Naive thymus-derived CD4-positive, alpha-beta T cell (primary cell): ENCODE data around the gene KCTD19. TPM values are rescaled to one million over a fixed set of nuclear protein-coding genes. Genes with fewer than 3 reads are reported as not detected.

ENCODE experiments used
- ATAC-seq: fragments of 150-1000 bp; cut with Tn5 transposase; 2 replicates; pipeline ENCODE4 v1.10.0; 2021; ENCODE audit warnings: mild to moderate bottlenecking, moderate library complexity
- CTCF ChIA-PET: fragments of 350-600 bp; sonication (Branson Sonifier 250); formaldehyde crosslinking; loops from one replicate; lab custom pipeline; 2021; ENCODE audit warnings: antibody characterized with exemption; lab: Charles Lee
- POLR2A ChIA-PET: fragments of 350-600 bp; sonication (Branson Sonifier 250); formaldehyde crosslinking; loops from one replicate; lab custom pipeline; 2021; ENCODE audit warnings: antibody characterized with exemption, inconsistent platforms; lab: Charles Lee
- DNase-seq, 9 donors: peaks; one replicate each; pipeline versions ENCODE4 v3.0.0 to v3.0.0-alpha.2; 2020 to 2022; ENCODE audit warnings: mixed read lengths in 1 of 9
- H3K27ac ChIP-seq: one replicate; pipeline ENCODE4 v1.7.0; 2013; ENCODE audit warnings: mild to moderate bottlenecking, low read depth, low read length, moderate library complexity
- H3K27me3 ChIP-seq, 2 donors: one replicate each; pipeline ENCODE4 v1.7.0; 2013; ENCODE audit warnings: low read length in 2 of 2, mild to moderate bottlenecking in 2 of 2, moderate library complexity in 2 of 2; ENCODE audit not compliant: control insufficient read depth in 2 of 2, insufficient read depth in 2 of 2
- H3K36me3 ChIP-seq, 3 experiments: 1 replicate in 2 of 3; 2 replicates in 1 of 3; pipeline ENCODE4 v1.7.0; 2013; ENCODE audit warnings: low read length in 3 of 3, mild to moderate bottlenecking in 3 of 3, moderate library complexity in 1 of 3; ENCODE audit not compliant: insufficient read depth in 3 of 3, control insufficient read depth in 2 of 3
- H3K4me1 ChIP-seq, 2 donors: one replicate each; pipeline ENCODE4 v1.7.0; 2013; ENCODE audit warnings: low read length in 2 of 2, mild to moderate bottlenecking in 2 of 2, moderate library complexity in 1 of 2; ENCODE audit not compliant: control insufficient read depth in 2 of 2, insufficient read depth in 2 of 2
- H3K4me3 ChIP-seq: 2 replicates; pipeline ENCODE4 v1.7.0; 2013; ENCODE audit warnings: mild to moderate bottlenecking, low read length
- H3K9me3 ChIP-seq, 3 experiments: 1 replicate in 2 of 3; 2 replicates in 1 of 3; pipeline ENCODE4 v1.7.0; 2013; ENCODE audit warnings: low read length in 3 of 3; ENCODE audit not compliant: control insufficient read depth in 2 of 3
- H3K27ac Mint-ChIP-seq, 9 donors: one replicate each; pipeline ENCODE4 v1.8.0; 2020 to 2022; ENCODE audit warnings: mixed read lengths in 9 of 9, mild to moderate bottlenecking in 8 of 9, moderate library complexity in 5 of 9, inconsistent platforms in 2 of 9
- H3K27me3 Mint-ChIP-seq, 5 donors: one replicate each; pipeline ENCODE4 v1.8.0; 2021 to 2022; ENCODE audit warnings: mixed read lengths in 5 of 5, mild to moderate bottlenecking in 1 of 5
- H3K36me3 Mint-ChIP-seq, 5 donors: one replicate each; pipeline ENCODE4 v1.8.0; 2020 to 2022; ENCODE audit warnings: mixed read lengths in 5 of 5, mild to moderate bottlenecking in 3 of 5, inconsistent platforms in 1 of 5
- H3K4me1 Mint-ChIP-seq, 7 donors: one replicate each; pipeline ENCODE4 v1.8.0; 2020 to 2022; ENCODE audit warnings: mixed read lengths in 7 of 7, mild to moderate bottlenecking in 3 of 7, inconsistent platforms in 1 of 7
- H3K4me3 Mint-ChIP-seq, 10 donors: one replicate each; pipeline ENCODE4 v1.8.0; 2020 to 2022; ENCODE audit warnings: mild to moderate bottlenecking in 10 of 10, mixed read lengths in 10 of 10, moderate library complexity in 6 of 10, inconsistent platforms in 2 of 10
- H3K9me3 Mint-ChIP-seq, 11 donors: one replicate each; pipeline ENCODE4 v1.8.0; 2020 to 2022; ENCODE audit warnings: mixed read lengths in 11 of 11, mild to moderate bottlenecking in 4 of 11, inconsistent platforms in 1 of 11, moderate library complexity in 1 of 11
- intact Hi-C, 2 donors: fragments of 100-400 bp; cut with micrococcal nuclease; formaldehyde crosslinking; loops; one replicate each; pipeline ENCODE4 v1.15.1; 2023
- polyA plus RNA-seq, 2 donors: library from polyadenylated mRNA; unstranded; fragments of 300-500 nt; fragmentation: Illumina TruSeq; gene quantifications; one replicate each; pipeline ENCODE4 v1.2.3, GENCODE V29; 2021
- total RNA-seq, 6 experiments: library from RNA in 5 of 6; stranded (reverse) in 5 of 6; gene quantifications; 1 replicate in 5 of 6; 2 replicates in 1 of 6; pipeline ENCODE4 v1.2.3 and lab custom pipeline; 2021 to 2026

Gene KCTD19
- total and polyA plus RNA-seq, 7 experiments from 2014 or later: 0.05 to 0.39 TPM; not detected in 5

- Histone ChIP-seq H3K27ac (peak overlapping the region; percentile 57), H3K27me3 (no peaks in the 10 kb centered on the region), H3K4me3 (peak overlapping the region; percentile 68), H3K36me3 (no peaks in the 10 kb centered on the region), H3K9me3 (no peaks in the 10 kb centered on the region), H3K4me1 (peaks cover 31 to 39% of the 10 kb centered on the region in 2 donors)
- ATAC-seq (no peak), DNase-seq (no peak)
- Mint-ChIP-seq H3K4me1 (peaks cover 37 to 50% (median 41%) of the 10 kb centered on the region in 7 donors), H3K27ac (peak overlapping the region; percentile 70 to 92 (median 76)), H3K27me3 (peaks cover 0 to 20% (median 0%) of the 10 kb centered on the region in 5 donors), H3K36me3 (no peaks in the 10 kb centered on the region), H3K9me3 (no peaks in the 10 kb centered on the region), H3K4me3 (peak overlapping the region; percentile 83 to 96 (median 91))
- ChIA-PET POLR2A (interaction anchor here (0.6 to 2.8 kb wide), 5 partner anchors 9 to 90 kb away, joined by 3 to 20 read pairs (median 3); partner anchors contain the start of gene TMEM208), CTCF (interaction anchor here (0.7 to 1.0 kb wide), 3 partner anchors 19 to 24 kb away, joined by 3 to 4 read pairs (median 3); partner anchors contain the start of gene TMEM208)
- intact Hi-C loops: loop anchor here in 1 of 2 donors (2.0 to 10.0 kb wide), 4 partner anchors 234 to 1884 kb away; partner anchors contain the start of genes AGRP, ATP6V0D1, CENPT and CHTF8
These were observed 78.5 kb downstream of the KCTD19 start for GRCh38 chr16:67248073-67248400.

GRCh38 chr16:67247192-67248072, 79.1 kb downstream of the KCTD19 start, which contains the start of gene FHOD1:
Gene FHOD1 (minus strand): TSS chr16:67247481. CDS start chr16:67247410, 71 bp downstream.
- intact Hi-C loops: loop anchor here (1.0 to 10.0 kb wide), 15 partner anchors 20 to 1885 kb away; partner anchors contain the start of genes MATCAP1 (in 2 of the 2), TMEM208 (in 2 of the 2), ACD (in 1 of the 2) and AGRP (in 1 of the 2)
- POLR2A ChIA-PET: interaction anchor here (0.6 to 2.8 kb wide), 5 partner anchors 9 to 87 kb away, joined by 3 to 20 read pairs (median 3); partner anchors contain the start of genes FBXL8, TMEM208 and TRADD
- Mint-ChIP-seq H3K9me3 (no peaks in the 10 kb centered on the region), H3K36me3 (no peaks in the 10 kb centered on the region), H3K4me1 (peaks cover 37 to 50% (median 44%) of the 10 kb centered on the region in 7 donors), H3K27ac (peak within 1 kb of the TSS; percentile 70 to 92 (median 80)), H3K27me3 (peaks cover 0 to 20% (median 0%) of the 10 kb centered on the region in 5 donors), H3K4me3 (peak within 1 kb of the TSS; percentile 83 to 96 (median 91))
- ATAC-seq (peak; percentile 85), DNase-seq (peak; percentile 88 to 100 (median 91))
- CTCF ChIA-PET: interaction anchor here (0.7 to 1.0 kb wide), 4 partner anchors 19 to 273 kb away, joined by 3 to 4 read pairs (median 3); partner anchors contain the start of gene TMEM208
- Histone ChIP-seq H3K27ac (peak within 1 kb of the TSS; percentile 60), H3K27me3 (no peaks in the 10 kb centered on the region), H3K36me3 (no peaks in the 10 kb centered on the region), H3K4me1 (peaks cover 31 to 39% of the 10 kb centered on the region in 2 donors), H3K9me3 (no peaks in the 10 kb centered on the region), H3K4me3 (peak within 1 kb of the TSS; percentile 68)

GRCh38 chr16:67246756-67247191, 79.8 kb downstream of the KCTD19 start:
- Histone ChIP-seq H3K27ac (peak overlapping the region; percentile 60), H3K4me3 (peak overlapping the region; percentile 68), H3K4me1 (peaks cover 31 to 39% of the 10 kb centered on the region in 2 donors), H3K9me3 (no peaks in the 10 kb centered on the region), H3K36me3 (no peaks in the 10 kb centered on the region), H3K27me3 (no peaks in the 10 kb centered on the region)
- no peaks in the 10 kb centered on the region for H3K9me3 Mint-ChIP-seq
- no peaks in the 10 kb centered on the region for H3K36me3 Mint-ChIP-seq
- ATAC-seq: no peak
- intact Hi-C loops: loop anchor here (1.0 to 10.0 kb wide), 14 partner anchors 19 to 1886 kb away; partner anchors contain the start of genes MATCAP1 (in 2 of the 2), TMEM208 (in 2 of the 2), ACD (in 1 of the 2) and AGRP (in 1 of the 2)
- POLR2A ChIA-PET: interaction anchor here (2.1 to 2.8 kb wide), 2 partner anchors 20 to 87 kb away, joined by 6 to 20 read pairs; partner anchors contain the start of genes FBXL8, TMEM208 and TRADD
- peak in 6 of 9 donors; percentile 31 to 54 (median 36) for DNase-seq
- H3K4me3 Mint-ChIP-seq: peak overlapping the region; percentile 83 to 96 (median 91)
- peaks cover 0 to 20% (median 0%) of the 10 kb centered on the region in 5 donors for H3K27me3 Mint-ChIP-seq
- H3K4me1 Mint-ChIP-seq: peaks cover 37 to 53% (median 45%) of the 10 kb centered on the region in 7 donors
- peak overlapping the region; percentile 28 to 92 (median 76) for H3K27ac Mint-ChIP-seq
- CTCF ChIA-PET: interaction anchor here (0.7 kb wide), 1 partner anchor 274 kb away, joined by 3 read pairs; no protein-coding TSS in a partner anchor

GRCh38 chr16:67246081-67246755, 80.3 kb downstream of the KCTD19 start:
- Histone ChIP-seq H3K4me3 (peak overlapping the region; percentile 68), H3K27ac (peak overlapping the region; percentile 60), H3K9me3 (no peaks in the 10 kb centered on the region), H3K4me1 (peaks cover 31 to 39% of the 10 kb centered on the region in 2 donors), H3K27me3 (no peaks in the 10 kb centered on the region), H3K36me3 (no peaks in the 10 kb centered on the region)
- peaks cover 0 to 20% (median 0%) of the 10 kb centered on the region in 5 donors for H3K27me3 Mint-ChIP-seq
- POLR2A ChIA-PET: interaction anchor here (1.4 to 2.8 kb wide), 3 partner anchors 16 to 86 kb away, joined by 4 to 20 read pairs (median 6); partner anchors contain the start of genes FBXL8, TMEM208 and TRADD
- peak overlapping the region in 7 of 9 donors; percentile 66 to 92 (median 80) for H3K27ac Mint-ChIP-seq
- no peaks in the 10 kb centered on the region for H3K36me3 Mint-ChIP-seq
- ATAC-seq (no peak), DNase-seq (peak in 4 of 9 donors; percentile 8 to 64 (median 18))
- no peaks in the 10 kb centered on the region for H3K9me3 Mint-ChIP-seq
- CTCF ChIA-PET: no interaction called here
- intact Hi-C loops: loop anchor here (2.0 to 10.0 kb wide), 5 partner anchors 33 to 1886 kb away; partner anchors contain the start of genes AGRP (in 1 of the 2), ATP6V0D1 (in 1 of the 2), CENPT (in 1 of the 2) and CHTF8 (in 1 of the 2)
- H3K4me3 Mint-ChIP-seq: peak overlapping the region; percentile 83 to 96 (median 91)
- peaks cover 37 to 58% (median 45%) of the 10 kb centered on the region in 7 donors for H3K4me1 Mint-ChIP-seq

GRCh38 chr16:67245674-67246080, 80.9 kb downstream of the KCTD19 start:
- CTCF ChIA-PET: no interaction called here

More at GRCh38 chr16:67245674-67246080, 80.9 kb downstream of the KCTD19 start:
- no peaks in the 10 kb centered on the region for H3K36me3 ChIP-seq
- no peaks in the 10 kb centered on the region for H3K27me3 ChIP-seq
- DNase-seq (no peak), ATAC-seq (no peak)
- H3K4me3 ChIP-seq: no peak overlapping the region
- Mint-ChIP-seq H3K27me3 (peaks cover 0 to 19% (median 0%) of the 10 kb centered on the region in 5 donors), H3K4me3 (peak overlapping the region; percentile 40 to 96 (median 75)), H3K4me1 (peaks cover 37 to 60% (median 45%) of the 10 kb centered on the region in 7 donors), H3K27ac (peak overlapping the region in 4 of 9 donors; percentile 70 to 96 (median 92)), H3K36me3 (no peaks in the 10 kb centered on the region), H3K9me3 (no peaks in the 10 kb centered on the region)
- H3K9me3 ChIP-seq: no peaks in the 10 kb centered on the region
- POLR2A ChIA-PET: interaction anchor here (1.4 to 2.8 kb wide), 5 partner anchors 15 to 86 kb away, joined by 3 to 20 read pairs (median 6); partner anchors contain the start of genes FBXL8, TMEM208 and TRADD
- H3K4me1 ChIP-seq: peaks cover 31 to 39% of the 10 kb centered on the region in 2 donors
- peak overlapping the region; percentile 57 for H3K27ac ChIP-seq
- intact Hi-C loops: loop anchor here (2.0 to 10.0 kb wide), 6 partner anchors 33 to 1887 kb away; partner anchors contain the start of genes PLEKHG4 (in 2 of the 2), AGRP (in 1 of the 2), ATP6V0D1 (in 1 of the 2) and CENPT (in 1 of the 2)
